Endothelial cell of umbilical vein (primary cell): Measurements from ENCODE around the gene SMAD6. TPM values are rescaled to one million over a fixed set of nuclear protein-coding genes. Genes with fewer than 3 reads are reported as not detected.

Experiments
- BruUV-seq: library from RNA; stranded (reverse); fragments of 400-500 nt; replicated peaks from 2 replicates; lab custom pipeline; 2021; lab: Mats Ljungman, UMichigan
- CTCF ChIA-PET: fragments of 300-600, 350-600 bp; sonication (Branson Sonifier 250); formaldehyde crosslinking; loops from one replicate; lab custom pipeline; 2021; ENCODE audit warnings: antibody characterized with exemption, inconsistent platforms; lab: Charles Lee
- POLR2A ChIA-PET: fragments of 300-600, 350-600 bp; sonication (Branson Sonifier 250); formaldehyde crosslinking; loops from one replicate; lab custom pipeline; 2021; ENCODE audit warnings: antibody characterized with exemption, inconsistent platforms; lab: Charles Lee
- DNase-seq: peaks from one replicate; pipeline ENCODE4 v3.0.0-alpha.2; 2011; ENCODE audit warnings: low read depth, low spot score
- FAIRE-seq: peaks from 2 replicates; lab custom pipeline; 2011; peaks lifted over from hg19 to GRCh38; lab: Jason Lieb, UNC
- H2AFZ ChIP-seq: 2 replicates; pipeline ENCODE4 v1.6.0; 2012; ENCODE audit warnings: low read depth, low read length, control low read depth, inconsistent platforms
- H3K27ac ChIP-seq: 2 replicates; pipeline ENCODE4 v1.5.1; 2011; ENCODE audit warnings: low read depth, mild to moderate bottlenecking, control low read depth, low read length, moderate library complexity; ENCODE audit not compliant: insufficient read depth
- H3K27me3 ChIP-seq, 2 experiments: 2 replicates each; pipeline versions ENCODE4 v1.6.0 to v1.6.1; 2011; ENCODE audit warnings: low read length in 2 of 2, mixed read lengths in 1 of 2; ENCODE audit not compliant: control insufficient read depth in 2 of 2, insufficient read depth in 2 of 2
- H3K36me3 ChIP-seq, 2 experiments: 2 replicates in 1 of 2; 3 replicates in 1 of 2; pipeline ENCODE4 v1.5.1; 2011; ENCODE audit warnings: low read length in 2 of 2, mild to moderate bottlenecking in 1 of 2, moderate library complexity in 1 of 2; ENCODE audit not compliant: control insufficient read depth in 2 of 2, insufficient read depth in 2 of 2; ENCODE audit errors: extremely low read depth in 1 of 2
- H3K4me1 ChIP-seq: 3 replicates; pipeline ENCODE4 v1.5.1; 2011; ENCODE audit warnings: mild to moderate bottlenecking, low read length; ENCODE audit not compliant: control insufficient read depth, insufficient read depth; ENCODE audit errors: extremely low read depth
- H3K4me2 ChIP-seq: 2 replicates; pipeline ENCODE4 v1.6.1; 2011; ENCODE audit warnings: low read length, control low read depth, mixed read lengths; ENCODE audit not compliant: insufficient read depth
- H3K4me3 ChIP-seq, 3 experiments: fragments of 200-600 bp in 1 of 3; sonication (generic), shearing (Covaris generic) in 1 of 3; replicated peaks in 1 of 3; 2 replicates each; pipeline ENCODE4 v1.5.1; 2011 to 2016; ENCODE audit warnings: control low read depth in 3 of 3, low read length in 3 of 3, mild to moderate bottlenecking in 2 of 3, inconsistent platforms in 1 of 3, low read depth in 1 of 3, moderate library complexity in 1 of 3; ENCODE audit not compliant: insufficient read depth in 1 of 3
- H3K79me2 ChIP-seq: 2 replicates; pipeline ENCODE4 v1.6.0; 2012; ENCODE audit warnings: low read length, inconsistent platforms; ENCODE audit not compliant: control insufficient read depth, insufficient read depth
- H3K9ac ChIP-seq: replicated peaks from 2 replicates; pipeline ENCODE3; 2011; ENCODE audit warnings: low read length, control low read depth; ENCODE audit not compliant: insufficient read depth; ENCODE audit errors: extremely low read depth
- H3K9me1 ChIP-seq: replicated peaks from 3 replicates; pipeline ENCODE4 v1.6.0; 2011; ENCODE audit warnings: mild to moderate bottlenecking, low read length; ENCODE audit not compliant: control insufficient read depth, insufficient read depth; ENCODE audit errors: extremely low read depth
- H3K9me3 ChIP-seq: replicated peaks from 2 replicates; pipeline ENCODE4 v1.5.1; 2012; ENCODE audit warnings: low read length, inconsistent platforms; ENCODE audit not compliant: control insufficient read depth, insufficient read depth
- H4K20me1 ChIP-seq: replicated peaks from 2 replicates; pipeline ENCODE3; 2011; ENCODE audit warnings: mild to moderate bottlenecking, low read length; ENCODE audit not compliant: control insufficient read depth, insufficient read depth; ENCODE audit errors: extremely low read depth
- EZH2 ChIP-seq: IDR thresholded peaks from 2 replicates; pipeline ENCODE4 v1.6.1; 2012; ENCODE audit warnings: borderline replicate concordance, low read depth, mild to moderate bottlenecking, moderate library complexity, low read length, inconsistent platforms; ENCODE audit not compliant: severe bottlenecking
- FOS ChIP-seq: IDR thresholded peaks from 2 replicates; pipeline ENCODE4 v1.6.1; 2011; ENCODE audit warnings: mild to moderate bottlenecking, low read length, moderate library complexity, borderline replicate concordance; ENCODE audit not compliant: insufficient read depth
- GATA2 ChIP-seq: IDR thresholded peaks from 2 replicates; pipeline ENCODE4 v1.7.0; 2011; ENCODE audit warnings: low read depth, mild to moderate bottlenecking, moderate library complexity, mixed read lengths, low read length; ENCODE audit not compliant: insufficient read length, insufficient read depth
- JUN ChIP-seq: IDR thresholded peaks from 2 replicates; pipeline ENCODE4 v1.6.1; 2011; ENCODE audit warnings: borderline replicate concordance, low read depth; ENCODE audit not compliant: insufficient read length, insufficient read depth
- MYC ChIP-seq: IDR thresholded peaks from one replicate; pipeline ENCODE4 v1.6.1; 2011; ENCODE audit warnings: mild to moderate bottlenecking, low read depth, low read length
- POLR2A ChIP-seq: IDR thresholded peaks from 2 replicates; pipeline ENCODE4 v1.6.1; 2012; ENCODE audit warnings: low read depth, mild to moderate bottlenecking, control low read depth, low read length
- POLR2AphosphoS5 ChIP-seq: IDR thresholded peaks from 2 replicates; pipeline ENCODE4 v1.6.1; 2012; ENCODE audit warnings: low read depth, mild to moderate bottlenecking, control low read depth, low read length, moderate library complexity; ENCODE audit not compliant: insufficient read depth
- dilution Hi-C: fragments of 300-500 bp; cut with MboI; formaldehyde crosslinking; loops from one replicate; pipeline ENCODE4 v1.15.0; 2019; ENCODE audit warnings: low sequenced_read_pairs; ENCODE audit not compliant: extremely low pct_ligation_motif_present
- intact Hi-C: fragments of 100-400 bp; cut with micrococcal nuclease; formaldehyde crosslinking; loops from one replicate; pipeline ENCODE4 v1.10.0; 2022
- polyA plus RNA-seq, 4 experiments: library from polyadenylated mRNA; depleted of rRNA in 3 of 4; stranded (reverse) in 3 of 4; unstranded in 1 of 4; fragments of >200 nt; gene quantifications; 2 replicates each; pipeline versions ENCODE4 v1.2.1 to v1.2.3, GENCODE V29; 2011 to 2012; ENCODE audit warnings: missing spikeins in 1 of 4
- total RNA-seq: library from RNA; stranded (reverse); gene quantifications from 2 replicates; pipeline ENCODE4 v1.2.3, GENCODE V29; 2021
- TF ChIP-seq, protein P1 (sequence below): IDR thresholded peaks from 2 replicates; pipeline ENCODE4 v1.6.1; 2011; ENCODE audit not compliant: insufficient read depth, insufficient read length
- TF ChIP-seq, protein P2 (sequence below), 2 donors: IDR thresholded peaks; 1 replicate in 1 of 2; 2 replicates in 1 of 2; pipeline ENCODE4 v1.5.1; 2011; ENCODE audit warnings: low read length in 2 of 2, mild to moderate bottlenecking in 2 of 2, moderate library complexity in 2 of 2, control low read depth in 1 of 2, inconsistent platforms in 1 of 2, low read depth in 1 of 2; ENCODE audit not compliant: insufficient read depth in 1 of 2; ENCODE audit errors: extremely low read depth in 1 of 2

Gene SMAD6
- total and polyA plus RNA-seq, 2 donors (not counting 3 experiments of a cell fraction or from before 2014, with no cell fraction given), result 7.3 to 12.5 TPM

DNA sequence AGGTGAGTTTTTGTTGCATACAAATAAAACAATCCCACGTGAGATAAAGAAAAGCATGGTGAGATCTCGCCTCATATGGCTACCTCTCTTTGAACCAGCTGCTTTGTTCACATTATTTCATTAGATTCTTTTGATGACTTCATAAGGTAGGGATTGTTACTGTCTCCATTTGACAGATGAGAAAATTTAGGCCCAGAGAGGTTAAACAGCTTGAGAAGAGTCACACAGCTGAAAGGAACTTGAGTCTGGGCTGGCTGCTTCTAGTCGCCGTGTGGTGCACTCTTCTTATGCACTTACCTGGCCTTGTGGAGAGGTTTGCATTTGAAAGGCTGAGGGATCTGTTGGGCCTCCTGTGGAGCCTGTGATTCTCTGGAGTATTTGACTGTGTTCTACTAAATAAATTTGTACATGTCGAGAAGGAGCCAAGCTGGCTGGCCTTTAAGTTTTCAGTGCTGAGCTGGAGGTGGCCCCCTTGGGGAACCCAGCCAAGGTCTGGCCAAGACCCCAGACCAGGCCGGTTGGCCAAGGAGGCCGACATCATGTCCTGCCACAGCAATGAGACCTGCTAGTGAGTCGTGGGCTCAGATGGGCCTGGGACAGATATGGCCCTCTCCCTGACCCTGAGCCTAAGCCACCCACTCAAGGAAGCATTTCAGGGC is 125.1 kb downstream of the SMAD6 start:
- Histone ChIP-seq H3K27ac (no peak overlapping the region), H2AFZ (no peak overlapping the region), H3K9ac (no peak overlapping the region), H3K36me3 (no peaks in the 10 kb centered on the region), H4K20me1 (no peaks in the 10 kb centered on the region), H3K27me3 (no peaks in the 10 kb centered on the region), H3K9me1 (no peaks in the 10 kb centered on the region), H3K4me1 (peaks cover 8% of the 10 kb centered on the region), H3K79me2 (no peaks in the 10 kb centered on the region), H3K4me2 (no peak overlapping the region), H3K4me3 (no peak overlapping the region), H3K9me3 (no peaks in the 10 kb centered on the region)
- dilution Hi-C loops, result no loop called here
- intact Hi-C loops, result loop anchor here (5.0 kb wide), 1 partner anchor 595 kb away; no protein-coding TSS in a partner anchor
- POLR2A ChIA-PET, result no interaction called here
- no peak for DNase-seq
- CTCF ChIA-PET, result no interaction called here
- BruUV-seq, result no TSS peak
- TF ChIP-seq POLR2AphosphoS5, result no peak
- no peak for TF ChIP-seq GATA2
- TF ChIP-seq EZH2, result no peak
- no peak for TF ChIP-seq FOS
- no peak for TF ChIP-seq JUN
- no peak for TF ChIP-seq MYC
- TF ChIP-seq, protein P1, sequence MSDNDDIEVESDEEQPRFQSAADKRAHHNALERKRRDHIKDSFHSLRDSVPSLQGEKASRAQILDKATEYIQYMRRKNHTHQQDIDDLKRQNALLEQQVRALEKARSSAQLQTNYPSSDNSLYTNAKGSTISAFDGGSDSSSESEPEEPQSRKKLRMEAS, result no peak
- no peak for TF ChIP-seq POLR2A
- TF ChIP-seq, protein P2, sequence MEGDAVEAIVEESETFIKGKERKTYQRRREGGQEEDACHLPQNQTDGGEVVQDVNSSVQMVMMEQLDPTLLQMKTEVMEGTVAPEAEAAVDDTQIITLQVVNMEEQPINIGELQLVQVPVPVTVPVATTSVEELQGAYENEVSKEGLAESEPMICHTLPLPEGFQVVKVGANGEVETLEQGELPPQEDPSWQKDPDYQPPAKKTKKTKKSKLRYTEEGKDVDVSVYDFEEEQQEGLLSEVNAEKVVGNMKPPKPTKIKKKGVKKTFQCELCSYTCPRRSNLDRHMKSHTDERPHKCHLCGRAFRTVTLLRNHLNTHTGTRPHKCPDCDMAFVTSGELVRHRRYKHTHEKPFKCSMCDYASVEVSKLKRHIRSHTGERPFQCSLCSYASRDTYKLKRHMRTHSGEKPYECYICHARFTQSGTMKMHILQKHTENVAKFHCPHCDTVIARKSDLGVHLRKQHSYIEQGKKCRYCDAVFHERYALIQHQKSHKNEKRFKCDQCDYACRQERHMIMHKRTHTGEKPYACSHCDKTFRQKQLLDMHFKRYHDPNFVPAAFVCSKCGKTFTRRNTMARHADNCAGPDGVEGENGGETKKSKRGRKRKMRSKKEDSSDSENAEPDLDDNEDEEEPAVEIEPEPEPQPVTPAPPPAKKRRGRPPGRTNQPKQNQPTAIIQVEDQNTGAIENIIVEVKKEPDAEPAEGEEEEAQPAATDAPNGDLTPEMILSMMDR (IDR thresholded peaks at IDR 0.05; ENCODE audit: extremely low read depth in 1 of 2, insufficient read depth in 1 of 2, low read depth in 1 of 2, low read length in 2 of 2), result no peak
- no peak for FAIRE-seq
